Activated naive CD4-positive, alpha-beta T cell treated with Interleukin-2 at 50 U/mL for 16 hours (primary cell): ENCODE results near the gene DOK3.

Experiments used
- DNase-seq: peaks from one replicate; pipeline ENCODE4 v3.0.0-alpha.2; 2020

The DOK3 gene

DNA sequence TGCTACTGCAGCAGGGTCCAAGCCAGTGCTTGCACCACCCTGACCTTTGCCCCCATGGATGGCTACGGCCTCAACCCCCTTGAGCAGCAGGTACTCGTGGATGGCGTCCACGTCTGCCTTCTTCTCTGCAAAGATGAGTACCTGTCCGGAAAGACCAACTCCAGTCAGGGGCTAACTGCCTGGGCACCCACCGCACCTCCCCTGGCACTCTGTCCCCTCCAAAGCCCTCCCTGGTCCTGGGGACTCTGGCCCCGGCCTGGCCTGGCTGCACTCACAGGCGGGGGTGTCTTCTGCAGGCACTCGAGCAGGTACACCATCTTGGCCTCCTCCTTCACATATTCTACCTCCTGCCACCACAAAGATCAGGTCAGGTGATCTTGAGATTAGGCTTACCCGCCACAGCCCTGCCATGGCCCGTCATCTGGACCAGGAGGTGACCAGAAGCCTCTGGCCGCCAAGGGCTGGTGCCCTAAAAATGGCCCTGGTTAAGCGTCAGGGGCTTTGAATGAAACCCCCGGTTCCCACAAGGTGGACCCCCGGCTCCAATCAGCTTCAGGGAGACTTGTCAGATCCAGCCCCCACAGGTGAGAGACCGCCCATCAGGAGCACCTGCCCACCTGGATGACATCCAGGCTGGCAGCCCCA, 3.2 kb upstream of the DOK3 start:
- no peak for DNase-seq

DNA sequence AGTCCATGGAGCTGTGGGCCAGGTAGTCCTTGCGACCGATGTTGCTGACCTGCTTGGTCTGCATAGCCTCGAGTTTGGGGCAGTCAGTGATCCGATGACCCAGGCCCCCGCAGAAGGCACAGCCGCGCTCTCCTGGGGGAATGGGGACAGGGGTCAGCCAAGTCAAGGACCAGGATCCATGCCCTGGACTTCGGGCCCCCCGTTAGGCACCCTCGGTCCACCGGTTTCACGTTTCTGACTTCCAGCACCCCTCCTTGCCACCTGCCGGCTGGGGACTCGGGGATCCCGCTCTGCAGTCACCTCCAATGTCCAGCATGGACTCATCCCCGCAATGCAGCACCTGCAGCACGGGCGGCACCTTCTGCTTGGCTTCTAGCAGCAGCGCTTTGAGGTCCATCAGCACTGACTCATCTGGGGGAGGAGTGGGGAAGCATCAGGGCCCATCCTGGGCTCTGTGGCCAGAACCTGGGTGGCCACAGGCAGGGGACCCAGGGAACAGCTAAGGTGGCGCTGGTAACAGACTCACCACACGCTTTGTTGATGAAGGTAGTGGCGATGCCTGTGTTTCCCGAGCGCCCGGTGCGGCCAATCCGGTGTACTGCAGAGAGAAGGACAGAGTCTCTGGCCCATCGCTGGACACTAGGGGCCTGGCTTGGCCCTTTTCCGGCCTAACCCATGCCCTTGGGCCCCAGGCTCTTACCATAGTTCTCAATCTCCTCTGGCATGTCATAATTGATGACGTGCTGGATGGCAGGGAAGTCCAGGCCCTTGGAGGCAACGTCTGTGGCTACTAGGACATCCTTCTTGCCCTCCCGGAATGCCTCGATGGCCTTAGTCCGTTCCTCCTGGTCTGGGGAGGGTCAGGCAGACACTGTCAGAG, 2.4 kb upstream of the DOK3 start:
- DNase-seq: no peak

DNA sequence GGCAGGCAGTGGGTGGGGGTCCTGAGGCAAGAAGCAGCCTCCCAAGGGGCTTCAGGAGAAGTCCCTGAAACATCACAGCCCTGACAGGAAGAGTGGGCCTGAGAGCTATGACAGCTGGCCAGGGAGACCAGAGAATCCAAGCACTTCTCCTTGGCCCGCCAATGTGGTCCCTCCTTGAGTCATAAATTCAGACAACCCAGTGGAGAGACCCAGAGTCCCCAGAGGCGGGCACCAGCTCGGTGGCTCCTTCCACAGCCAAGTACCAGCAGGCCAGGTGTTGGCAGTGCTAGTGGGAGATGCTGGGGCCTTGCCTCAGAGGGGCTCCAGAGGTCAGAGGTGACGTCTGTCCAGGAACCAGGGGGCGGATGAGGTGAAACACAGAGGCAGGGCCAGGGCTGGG, 1.6 kb upstream of the DOK3 start:
- DNase-seq: no peak

DNA sequence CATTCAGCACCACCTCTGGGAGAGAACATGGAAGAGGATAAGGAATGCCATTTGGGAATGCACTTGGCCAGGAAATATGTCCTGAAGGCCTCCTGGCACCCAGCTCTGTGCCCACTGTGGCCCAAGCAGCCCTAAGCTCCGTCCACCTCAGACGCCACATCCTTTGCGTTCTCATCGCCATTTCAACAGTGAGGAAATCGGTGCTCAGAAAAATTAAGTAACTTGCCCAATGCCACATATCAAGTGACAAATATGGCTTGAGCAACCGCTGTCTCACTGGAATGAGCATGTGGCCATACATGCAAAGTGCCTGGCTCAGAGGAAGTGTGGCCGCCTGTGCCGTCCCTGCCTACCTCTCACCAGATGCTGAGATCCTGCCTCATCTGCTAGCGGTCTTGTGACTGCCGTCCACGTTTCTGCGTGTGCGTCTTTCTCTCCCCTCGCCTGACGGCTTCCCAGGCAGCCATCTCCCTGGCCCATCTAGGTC, 984 bp upstream of the DOK3 start:
- DNase-seq: no peak

DNA sequence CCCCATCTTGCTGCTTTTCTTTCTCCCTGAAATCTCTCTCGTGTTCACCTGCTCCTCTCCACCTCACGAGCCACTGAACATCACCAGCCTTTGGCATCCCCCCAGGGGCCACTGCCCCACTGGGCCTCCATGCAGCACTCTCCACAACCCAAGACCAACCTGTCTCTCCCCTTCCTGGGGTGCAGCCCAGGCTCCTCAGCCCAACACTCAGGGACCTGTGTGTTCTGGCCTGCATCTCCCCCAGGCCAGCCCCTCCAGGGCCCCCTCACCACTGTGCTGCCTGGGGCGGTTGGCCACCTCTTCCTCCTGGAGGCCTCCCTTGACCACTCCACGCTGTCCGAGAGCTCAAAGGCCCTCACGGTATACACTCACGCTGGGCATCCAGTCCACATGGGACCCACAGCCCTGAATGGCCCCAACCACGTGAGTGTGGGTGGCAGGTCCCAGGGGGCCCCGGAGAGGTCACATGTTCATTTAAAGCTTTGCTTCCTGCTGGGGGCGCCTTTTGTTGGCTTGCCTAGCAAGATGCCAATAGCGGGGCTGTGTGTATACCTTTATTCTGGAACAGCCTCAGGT, 453 bp upstream of the DOK3 start:
- no peak for DNase-seq

DNA sequence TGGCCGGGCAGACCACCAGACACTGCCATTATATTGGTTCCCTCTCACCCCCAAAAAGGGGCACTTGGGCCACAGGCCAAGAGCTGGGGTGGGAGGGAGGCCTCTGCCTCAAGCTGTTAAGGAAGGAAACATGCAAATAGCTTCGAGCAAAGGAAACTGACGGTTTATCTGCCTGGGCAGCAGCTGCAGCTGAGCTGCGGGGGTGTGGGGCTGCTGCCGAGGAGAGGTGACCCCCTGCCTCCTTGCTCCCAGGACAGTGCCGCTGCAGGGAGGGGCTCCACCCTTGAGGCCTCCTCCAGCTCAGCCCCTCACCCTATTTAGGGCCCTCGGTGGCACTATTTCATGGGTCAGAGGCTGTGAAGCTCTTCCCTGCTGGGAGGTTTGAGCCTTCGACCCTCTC, 789 bp downstream of the DOK3 start:
- no peak for DNase-seq

DNA sequence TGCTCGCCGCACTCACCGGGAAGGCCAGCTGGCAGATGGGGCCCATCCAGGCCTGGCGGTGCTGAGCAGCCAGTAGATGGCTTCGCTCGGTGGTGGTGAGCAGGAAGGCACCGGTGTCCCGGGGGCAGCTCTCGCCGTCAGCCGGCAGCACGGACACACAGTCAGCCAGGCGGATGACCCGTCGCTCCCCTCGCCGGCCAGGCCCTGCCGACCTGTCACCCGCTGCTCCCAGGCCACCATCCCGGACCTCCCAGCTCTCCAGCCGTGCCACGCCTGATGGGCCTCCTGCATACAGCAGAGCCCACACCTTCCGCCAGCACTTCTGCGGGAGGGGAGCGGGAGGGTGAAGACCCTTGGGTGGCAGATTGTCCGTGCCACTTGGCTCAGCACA, 1.4 kb downstream of the DOK3 start:
- no peak for DNase-seq

DNA sequence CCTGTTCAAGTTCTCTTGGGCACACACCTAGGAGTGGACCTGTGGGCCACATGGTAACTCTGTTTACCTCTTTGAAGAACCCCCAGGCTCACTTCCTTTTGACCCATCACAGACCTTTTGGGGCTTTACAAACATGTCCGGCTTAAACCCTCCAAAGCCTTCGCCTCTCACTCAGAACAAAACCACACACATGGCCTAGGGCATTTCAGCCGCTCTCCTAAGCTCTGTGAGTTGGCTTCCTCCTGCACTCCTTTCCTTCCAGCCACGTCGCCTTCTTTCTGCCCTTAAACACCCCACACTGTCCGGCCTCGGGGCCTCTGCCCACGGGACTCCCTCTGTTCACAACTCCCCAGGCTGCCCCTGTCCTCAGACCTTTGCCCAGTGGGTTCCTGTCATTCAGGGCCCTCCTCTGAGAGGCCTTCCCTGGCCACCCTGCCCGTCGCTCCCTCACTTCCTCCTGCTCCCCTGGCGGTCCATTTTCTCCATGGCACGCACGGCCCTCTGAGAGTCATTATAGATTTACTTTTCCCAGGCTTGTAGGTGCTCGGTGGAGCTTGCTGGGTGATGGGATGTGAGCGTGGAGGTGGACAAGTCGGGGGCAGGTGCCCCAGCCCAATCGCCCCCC, 1.9 kb downstream of the DOK3 start:
- no peak for DNase-seq

DNA sequence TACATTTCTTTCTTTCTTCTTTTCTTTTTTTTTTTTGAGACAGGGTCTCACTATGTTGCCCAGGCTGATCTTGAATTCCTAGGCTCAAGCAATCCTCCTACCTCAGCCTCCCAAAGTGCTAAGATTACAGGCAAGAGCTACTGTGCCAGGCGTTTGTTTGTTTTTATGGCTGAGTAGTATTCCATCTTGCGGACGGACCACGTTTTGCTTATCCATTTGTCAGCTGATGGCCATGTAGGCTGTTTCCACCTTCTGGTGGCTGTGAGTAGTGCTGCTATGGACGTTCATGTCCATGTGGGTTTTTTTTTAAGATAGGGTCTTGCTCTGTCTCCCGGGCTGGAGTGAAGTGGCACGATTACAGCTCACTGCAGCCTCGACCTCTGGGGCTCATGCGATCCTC, 2.5 kb downstream of the DOK3 start:
- no peak for DNase-seq

DNA sequence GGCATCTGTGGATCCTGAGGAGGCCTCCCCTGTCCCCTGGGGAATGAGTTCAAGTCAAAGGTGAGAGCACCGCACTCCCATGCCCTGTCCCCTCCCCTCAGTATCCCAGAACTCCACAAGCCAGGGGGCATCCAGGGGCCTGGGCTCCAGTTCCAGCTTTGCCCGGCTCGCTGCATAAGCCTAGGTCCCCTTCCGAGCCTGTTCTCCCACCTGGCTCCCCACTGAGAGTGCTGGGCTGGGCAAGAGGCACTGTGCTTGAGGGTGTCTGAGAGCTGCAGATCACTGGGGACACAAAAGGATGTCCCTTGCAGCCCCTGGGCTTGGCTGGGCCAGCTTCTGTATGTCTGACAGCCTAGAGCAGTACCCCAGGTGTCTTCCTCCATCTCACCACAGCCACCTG, 4.6 kb downstream of the DOK3 start:
- no peak for DNase-seq

DNA sequence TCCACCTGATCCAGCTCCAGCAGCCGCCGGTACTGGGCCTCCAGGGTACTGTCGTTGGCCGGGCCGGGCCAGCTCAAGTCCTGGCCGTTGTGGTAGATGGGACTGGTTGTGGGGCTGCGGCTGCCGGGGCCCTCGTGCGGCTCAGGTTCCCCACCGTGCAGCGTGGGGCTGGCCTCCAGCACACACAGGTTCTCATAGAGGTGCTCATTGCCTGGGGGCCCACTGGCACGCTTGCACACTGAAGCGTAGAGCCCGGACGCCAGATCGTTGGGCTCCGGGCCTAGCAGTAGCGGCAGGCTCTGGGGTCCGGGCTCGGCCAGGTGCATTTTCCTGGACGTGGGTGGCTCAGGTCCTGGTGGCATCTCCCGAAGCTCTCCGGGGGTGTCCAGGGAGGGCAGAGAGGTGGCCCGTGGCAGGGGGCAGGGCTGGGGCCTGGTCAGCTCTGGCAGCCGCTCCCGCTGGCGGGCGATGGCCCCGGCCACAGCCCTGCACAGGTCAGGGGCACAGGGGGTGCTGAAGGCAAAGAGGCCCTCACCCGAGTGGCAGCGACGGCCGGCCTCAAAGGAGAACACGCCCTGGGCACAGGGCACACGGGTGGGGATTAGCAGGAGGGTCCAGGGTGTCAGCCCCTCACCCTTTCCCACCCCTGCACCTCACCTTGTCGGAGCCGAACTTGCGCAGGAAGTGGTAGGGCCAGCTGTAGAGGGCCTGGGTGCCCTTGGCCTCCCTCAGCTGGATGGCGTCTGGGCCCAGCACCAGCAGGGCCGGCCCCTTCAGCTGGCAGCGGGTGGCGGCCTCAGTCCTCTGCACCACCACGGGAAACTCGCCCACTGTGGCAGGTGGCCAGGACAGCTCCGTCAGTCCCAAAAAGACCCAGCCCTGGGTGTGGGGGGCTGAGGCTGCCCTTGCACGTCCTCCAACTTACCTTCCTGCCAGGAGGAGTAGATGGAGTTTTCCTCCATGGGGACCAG, 5.3 kb downstream of the DOK3 start:
- no peak for DNase-seq

DNA sequence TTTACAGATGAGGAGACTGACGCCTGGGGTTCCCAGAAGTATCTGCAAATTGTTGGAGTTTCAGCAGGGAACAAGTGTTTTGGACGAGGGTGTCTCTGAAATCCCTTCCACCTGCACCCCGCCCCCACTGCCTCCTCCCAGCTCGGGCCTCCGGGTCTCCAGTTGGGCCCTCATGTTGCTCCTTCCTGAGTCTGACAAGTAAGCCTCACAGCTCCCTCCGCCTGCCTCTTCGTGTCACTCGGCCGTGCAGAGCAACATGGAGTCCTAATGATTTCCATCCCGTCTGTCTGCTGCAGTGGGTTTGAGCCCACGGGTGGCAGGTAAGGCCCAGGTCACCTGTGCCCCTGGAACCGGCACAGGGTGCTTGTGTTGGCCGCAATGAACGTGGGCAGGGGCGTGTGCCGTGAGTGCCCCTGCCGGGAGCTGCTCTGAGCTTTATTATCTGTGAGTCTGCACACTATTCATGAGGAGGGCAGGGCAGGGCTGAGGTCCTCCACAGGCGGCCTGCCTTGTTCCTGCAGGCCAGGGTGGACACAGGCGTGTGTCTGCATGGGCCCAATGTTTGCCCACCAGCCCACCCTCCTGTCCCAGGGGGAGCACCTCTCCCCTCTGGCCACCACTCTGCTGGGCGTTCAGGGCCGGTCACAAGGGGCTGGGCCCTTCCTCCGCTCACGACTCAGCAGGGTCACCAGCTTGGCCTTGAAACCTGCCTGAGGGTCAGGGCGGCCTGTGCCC, 6.1 kb downstream of the DOK3 start:
- DNase-seq: no peak

DNA sequence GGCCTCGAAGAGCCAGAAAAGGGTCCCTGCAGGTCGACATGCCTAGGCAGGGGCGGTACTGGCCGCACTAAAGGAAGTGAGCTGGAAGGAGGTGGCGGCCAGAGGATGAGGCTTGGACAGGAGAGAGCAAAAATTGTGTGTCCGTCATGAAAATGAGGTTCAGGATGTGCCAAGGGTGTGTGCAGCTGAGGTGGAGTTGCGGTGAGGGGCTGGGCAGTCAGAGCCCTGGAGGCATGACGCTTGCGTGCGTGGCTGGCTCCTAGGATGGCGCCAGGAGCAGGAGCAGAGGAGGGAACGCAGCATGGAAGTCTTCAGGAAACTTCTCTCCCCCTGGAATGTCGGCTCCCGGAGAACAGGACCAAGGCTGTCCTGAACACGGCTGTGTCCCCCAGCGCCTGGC, 6.7 kb downstream of the DOK3 start:
- DNase-seq: no peak

DNA sequence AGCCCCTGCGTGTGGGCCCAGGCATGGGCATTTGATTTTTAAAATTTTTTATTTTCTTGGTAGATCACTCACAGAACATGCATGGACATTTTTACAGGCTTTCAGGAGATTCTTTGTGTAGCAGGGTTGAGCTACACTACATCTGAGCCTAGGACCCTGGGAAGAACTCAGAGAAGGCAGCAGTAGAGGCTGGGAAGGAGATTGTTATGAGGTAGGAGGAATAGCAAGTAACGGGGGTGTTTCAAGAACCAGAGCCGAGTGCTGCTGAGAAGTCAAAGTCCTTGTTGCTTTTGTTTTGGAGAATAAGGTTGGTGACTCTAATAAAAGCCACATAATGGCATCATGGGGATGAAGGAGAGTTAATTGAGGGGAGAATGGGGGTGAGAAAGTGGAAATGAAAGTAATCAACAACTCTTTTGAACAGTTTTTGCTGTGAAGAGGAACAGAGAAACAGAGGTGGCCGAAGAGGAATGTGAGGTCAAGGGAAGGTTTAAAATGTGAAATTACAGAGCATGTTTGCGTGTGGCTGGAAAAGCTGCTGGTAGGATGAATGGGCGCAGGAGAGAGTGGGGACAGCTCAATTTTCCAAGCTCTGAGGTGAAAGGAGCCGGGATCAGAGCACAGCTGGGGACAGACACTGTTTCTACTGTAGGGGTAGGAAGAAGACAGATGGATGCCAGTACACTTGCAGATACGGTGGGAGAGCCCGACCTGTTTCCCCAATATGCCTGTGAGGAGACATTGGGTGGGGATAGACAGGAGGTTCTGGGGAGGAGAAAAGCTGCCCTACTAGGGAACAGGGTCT, 7.5 kb downstream of the DOK3 start:
- DNase-seq: no peak

DNA sequence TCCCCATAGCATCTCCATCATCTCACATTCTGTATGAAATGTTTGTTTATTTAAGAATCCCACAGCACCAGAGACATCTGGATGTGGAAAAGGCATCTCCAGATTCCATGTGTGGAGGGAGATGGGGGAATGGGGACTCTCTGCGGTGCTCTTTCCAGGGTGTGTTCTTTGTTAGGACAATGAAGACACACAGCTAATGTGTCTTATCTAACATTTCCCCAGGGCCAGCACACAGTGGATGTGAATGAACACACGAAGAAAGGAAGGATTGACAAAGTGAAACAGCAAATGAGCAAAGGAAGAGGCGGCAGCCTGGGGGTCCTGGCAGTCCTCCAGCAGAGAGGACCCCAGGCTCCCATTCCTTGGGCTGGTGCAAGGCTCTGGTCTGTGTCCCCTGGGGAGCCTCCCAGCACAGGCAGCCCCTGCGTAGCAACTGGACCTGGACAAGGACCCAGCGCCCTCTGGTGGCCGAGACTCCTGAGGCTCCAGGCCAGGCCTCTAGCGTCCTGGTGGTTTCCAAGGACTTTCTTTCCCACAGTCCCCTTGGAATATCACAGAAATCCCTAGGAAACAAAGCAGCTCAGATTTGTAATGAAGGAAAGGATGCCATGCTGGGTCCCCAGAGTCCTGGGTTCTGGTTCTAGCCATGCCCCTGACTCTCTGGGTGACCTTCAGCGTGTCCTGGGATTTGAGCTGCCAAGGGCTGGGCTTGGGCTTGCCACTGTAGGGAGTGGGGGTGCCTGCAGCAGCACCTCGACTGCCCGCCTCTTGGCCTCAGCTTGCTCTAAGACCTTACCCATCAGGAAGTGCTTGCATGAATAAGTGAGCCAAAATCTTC, 8.7 kb downstream of the DOK3 start:
- peak; percentile 86 for DNase-seq

DNA sequence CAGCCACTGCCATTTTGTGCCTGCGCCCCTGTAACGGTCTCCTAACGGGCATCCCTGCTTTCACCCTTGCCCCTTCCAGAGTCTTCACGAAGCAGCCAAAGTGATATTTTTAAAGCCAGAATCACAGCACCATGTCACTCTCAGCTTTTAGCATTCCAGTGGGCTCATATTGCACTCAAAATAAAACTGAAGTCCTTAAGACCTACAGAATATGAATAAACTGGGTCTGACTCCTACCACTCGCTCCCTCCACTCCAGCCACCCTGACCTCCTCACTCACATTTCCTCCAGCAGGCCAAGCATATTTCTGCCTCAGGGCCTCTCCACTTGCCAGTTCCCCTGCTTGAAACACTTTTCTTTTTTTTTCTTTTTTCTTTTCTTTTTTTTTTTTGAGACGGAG, 9.8 kb downstream of the DOK3 start:
- no peak for DNase-seq

DNA sequence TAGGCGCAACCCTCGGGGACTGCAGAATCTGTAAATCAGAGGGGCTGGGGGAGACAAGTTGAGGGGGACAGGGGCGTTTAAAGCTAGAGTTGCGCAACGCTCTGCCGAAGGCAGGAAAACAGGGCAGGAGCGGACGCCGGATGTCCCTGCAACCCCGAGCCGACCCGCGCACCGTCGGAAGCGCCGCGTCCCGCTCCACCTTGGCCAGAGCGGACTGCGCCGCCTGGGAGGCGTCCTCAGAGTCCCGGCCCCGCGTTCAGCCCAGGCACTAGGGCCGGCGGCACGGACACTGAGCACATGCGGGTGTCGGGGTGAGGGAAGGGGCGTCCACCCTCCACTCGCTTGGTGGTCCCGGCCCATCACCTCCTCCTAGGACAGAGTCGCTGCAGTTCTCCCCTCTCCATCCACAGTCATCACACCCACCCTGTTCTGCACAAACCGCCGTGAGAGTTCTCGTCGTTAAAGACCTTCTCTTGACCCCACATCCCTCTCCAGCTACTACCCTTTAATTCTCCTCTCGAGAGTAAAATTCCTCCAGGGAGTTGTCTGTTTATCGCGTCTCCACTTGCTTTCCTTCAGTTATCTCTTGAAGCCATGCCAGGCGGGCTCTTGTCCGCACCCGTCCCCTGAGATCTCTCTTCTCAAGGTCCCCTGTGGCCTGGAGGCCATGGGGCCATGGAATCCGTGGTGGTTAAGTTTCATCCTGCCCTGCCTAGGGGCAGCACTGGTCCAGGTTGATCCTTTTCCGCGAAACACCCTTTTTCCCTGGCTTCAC, 11.4 kb downstream of the DOK3 start:
- DNase-seq: no peak

DNA sequence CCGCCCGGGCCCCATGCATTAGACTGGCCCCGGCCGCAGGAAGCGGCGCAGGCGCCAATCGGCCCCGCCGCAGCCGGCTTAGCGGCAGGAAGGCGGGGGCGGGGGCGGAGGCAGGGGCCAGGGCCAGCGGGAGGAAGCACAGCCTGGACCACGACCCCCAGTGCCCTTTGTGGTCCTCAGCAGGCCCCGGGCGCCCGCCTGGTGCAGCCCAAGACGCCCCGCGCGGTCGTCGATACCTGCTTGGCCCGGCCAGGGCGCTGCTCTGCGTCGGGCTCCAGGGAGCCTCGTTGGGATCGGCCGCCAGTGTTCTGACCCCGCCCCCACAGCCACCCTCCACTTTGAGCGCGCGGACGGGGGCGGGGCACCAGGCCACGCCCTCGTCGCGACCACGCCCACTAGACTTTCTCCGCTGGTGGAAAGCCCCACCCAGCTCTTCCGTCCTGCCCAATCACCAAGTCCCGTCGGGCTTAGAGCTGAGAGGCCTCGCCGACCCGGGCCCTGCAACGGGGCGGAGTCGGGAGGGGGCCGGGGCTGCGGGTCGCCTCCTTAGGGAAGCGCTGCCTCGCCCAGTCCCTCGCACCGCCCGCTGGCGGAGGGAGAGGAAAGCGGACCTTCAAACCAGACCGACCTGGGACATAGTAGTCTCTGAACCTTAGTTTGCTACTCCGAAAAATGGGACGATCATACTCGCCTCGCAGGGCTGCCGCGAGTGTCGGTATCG, 12.2 kb downstream of the DOK3 start, which contains the start of gene PDLIM7:
TSS of gene PDLIM7 (minus strand) at position 313 of the 721 bp plus-strand sequence. CDS start 1,092 bp downstream, outside the sequence.
- DNase-seq: peak; percentile 93
